Right ventricle myocardium superior (tissue), 1 donor: ENCODE results near the gene LGALSL. TPM values are rescaled to one million over a fixed set of nuclear protein-coding genes. Genes with fewer than 3 reads are reported as not detected.

ENCODE experiments used
- ATAC-seq: fragments of 200-7000 bp; cut with Tn5 transposase; one replicate; pipeline ENCODE4 v1.9.1; 2020; ENCODE audit warnings: mild to moderate bottlenecking; ENCODE audit not compliant: poor library complexity
- DNase-seq: peaks from one replicate; pipeline ENCODE4 v3.0.0-alpha.2; 2020
- intact Hi-C: fragments of 100-400 bp; cut with DNase I; formaldehyde crosslinking; loops from one replicate; pipeline ENCODE4 v1.11.2; 2022
- total RNA-seq: library from RNA; stranded (reverse); fragmentation: NEBNext Ultra II Directional; extraction: Animal tissue kit (Norgen Biotek cat#: 25700); gene quantifications from one replicate; pipeline ENCODE4 v1.2.1, GENCODE V29; 2021
- donor health status: DM: no; HTN: yes; CAD: no; lungs with severe emphysema.

Gene LGALSL
- total RNA-seq, 1 donor from 2014 or later: 4.2 TPM

DNA sequence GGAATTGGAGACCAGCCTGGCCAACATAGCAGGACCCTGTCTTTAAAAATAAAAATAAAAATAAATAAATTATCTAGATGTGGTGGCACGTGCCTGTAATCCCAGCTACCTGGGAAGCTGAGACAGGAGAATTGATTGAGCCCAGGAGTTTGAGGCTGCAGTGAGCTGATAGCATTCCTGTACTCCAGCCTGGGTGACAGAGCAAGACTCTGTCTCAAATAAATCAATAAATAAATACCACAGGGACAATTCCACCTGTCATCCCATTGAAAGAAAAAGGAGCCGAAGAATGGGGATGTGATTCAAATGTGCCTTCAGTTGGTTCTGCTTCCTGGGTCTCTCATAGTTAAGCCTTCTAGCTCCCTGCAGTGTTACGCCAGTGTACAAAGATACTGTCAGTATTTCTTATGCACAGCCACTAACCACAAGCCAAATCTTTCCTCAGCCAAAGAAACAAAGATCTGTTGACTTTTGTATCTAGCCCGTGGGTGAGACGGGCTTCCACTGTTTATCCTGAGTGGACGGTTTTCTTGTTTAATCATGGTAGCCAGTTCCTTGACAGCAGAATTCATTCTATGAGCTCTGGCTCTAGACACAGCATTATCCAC, 12.6 kb downstream of the LGALSL start:
- no peak for ATAC-seq
- intact Hi-C loops: no loop called here
- DNase-seq: no peak

DNA sequence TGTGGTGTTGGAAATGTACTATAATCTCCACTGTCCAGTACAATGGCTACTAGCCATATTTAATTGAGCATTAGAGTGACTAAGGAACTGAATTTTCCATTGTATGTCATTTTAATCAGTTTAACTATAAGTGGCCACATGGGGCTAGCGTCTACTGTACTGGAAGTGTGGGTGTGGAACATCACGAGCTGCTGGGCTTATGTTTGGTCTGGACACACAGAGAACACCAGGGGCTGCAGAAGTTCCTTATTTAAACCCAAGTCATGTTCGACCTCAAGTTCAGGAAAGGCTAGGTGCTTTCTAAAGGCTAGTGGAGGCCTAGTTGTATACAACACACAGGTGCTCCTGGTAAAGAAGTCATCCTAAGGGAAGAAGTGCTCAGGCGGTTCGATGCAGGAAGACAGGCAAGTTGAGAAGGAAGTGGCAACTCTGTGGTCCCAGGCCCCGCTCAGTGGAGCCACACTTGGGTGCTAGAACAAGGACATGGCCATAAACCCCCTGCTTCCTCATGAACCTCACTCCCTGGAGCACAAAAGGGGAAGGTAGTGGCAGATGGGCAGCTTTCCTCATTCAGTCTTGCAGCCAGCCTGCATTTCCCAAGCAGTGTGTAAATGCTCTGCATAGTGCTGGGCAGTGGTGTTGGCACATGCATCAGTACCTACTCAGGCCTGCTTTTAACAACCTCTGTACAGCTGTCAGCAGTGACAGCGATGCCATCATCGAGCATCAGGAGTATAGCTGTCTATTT, 13.3 kb downstream of the LGALSL start:
- intact Hi-C loops: no loop called here
- DNase-seq (peak; percentile 54), ATAC-seq (peak; percentile 63)

DNA sequence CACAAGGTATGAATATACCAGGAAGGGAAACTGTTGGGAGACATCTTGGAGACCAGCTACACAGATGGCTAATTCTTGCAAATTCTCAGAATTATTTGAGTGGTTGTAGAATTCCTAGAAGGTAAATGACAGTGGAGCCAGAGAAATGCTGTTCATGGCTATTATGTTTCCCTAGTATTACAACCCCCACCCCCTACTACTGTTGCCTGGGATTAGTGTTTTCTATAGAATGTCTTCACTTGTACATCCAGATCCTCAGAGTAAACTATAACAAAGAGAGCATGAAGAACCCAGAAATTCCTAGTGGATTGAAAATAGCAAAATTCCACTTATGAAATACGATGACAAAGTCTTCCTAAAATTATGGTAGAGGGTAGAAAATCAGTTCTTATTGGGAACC, 15.3 kb downstream of the LGALSL start:
- ATAC-seq: no peak
- DNase-seq: no peak
- intact Hi-C loops: no loop called here

DNA sequence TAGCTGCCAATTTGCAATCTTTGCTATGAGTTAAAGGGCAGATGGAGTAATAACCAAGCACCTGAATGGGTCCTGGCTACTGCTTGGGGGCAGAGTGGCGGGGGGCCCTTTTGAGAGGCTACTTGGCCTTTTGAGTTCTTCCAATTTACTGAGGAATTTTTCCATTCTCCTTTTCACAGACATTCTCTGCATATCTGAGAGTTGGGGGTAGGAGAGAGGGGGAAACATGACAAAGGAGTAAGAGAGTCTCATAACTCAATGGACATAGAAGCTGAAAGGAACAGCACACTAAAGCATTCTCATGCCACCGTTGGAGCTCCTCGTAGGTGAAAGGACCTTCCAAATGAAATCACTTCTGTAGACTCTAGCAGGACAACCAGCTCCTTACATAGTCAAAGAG, 16.1 kb downstream of the LGALSL start:
- ATAC-seq: no peak
- DNase-seq: no peak
- intact Hi-C loops: no loop called here

DNA sequence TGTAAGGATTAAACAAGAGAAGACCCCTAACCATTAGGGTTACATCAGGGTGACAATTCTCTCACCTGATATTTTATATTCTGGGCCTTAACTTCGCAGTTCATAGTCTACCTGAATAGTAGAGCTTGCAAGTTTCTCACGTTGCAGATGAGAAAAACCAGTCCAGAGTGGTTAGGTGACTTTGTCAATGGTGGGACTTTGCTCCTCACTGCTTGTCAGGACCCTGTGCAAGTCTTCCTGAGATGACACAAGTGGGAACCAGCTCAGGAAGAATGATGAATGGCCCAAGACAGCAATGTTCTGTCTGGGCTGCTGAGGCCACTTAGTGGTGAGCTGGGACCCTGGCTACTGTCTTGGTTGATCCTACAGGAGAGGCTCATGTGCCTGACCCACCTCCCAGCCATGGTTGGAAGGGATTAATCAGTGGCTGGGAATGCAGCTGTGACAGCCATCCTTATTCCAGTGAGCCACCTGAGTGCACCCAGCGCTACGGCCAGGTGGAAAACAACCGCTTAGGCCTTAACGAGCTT, 16.9 kb downstream of the LGALSL start:
- intact Hi-C loops: no loop called here
- ATAC-seq: no peak
- no peak for DNase-seq

DNA sequence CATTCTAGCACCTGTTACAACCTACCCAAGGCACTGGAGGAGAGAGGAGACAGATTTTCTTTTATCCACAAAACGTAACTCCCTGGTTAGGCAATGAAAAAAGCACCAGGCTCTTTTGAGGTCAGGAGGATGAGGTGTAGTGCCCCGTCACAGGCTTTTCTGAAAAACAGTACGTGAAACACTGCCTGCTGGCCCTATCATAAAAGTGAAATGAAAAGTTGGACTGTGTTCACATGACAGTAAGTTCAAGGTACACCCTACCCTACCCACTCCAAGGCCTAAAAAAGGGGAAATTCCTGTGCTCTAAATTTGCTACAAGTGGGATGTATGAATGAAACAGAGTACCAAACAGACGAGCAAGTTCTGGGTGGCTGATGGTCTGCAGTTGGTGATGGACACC, 17.6 kb downstream of the LGALSL start:
- no peak for ATAC-seq
- DNase-seq: no peak
- intact Hi-C loops: no loop called here

DNA sequence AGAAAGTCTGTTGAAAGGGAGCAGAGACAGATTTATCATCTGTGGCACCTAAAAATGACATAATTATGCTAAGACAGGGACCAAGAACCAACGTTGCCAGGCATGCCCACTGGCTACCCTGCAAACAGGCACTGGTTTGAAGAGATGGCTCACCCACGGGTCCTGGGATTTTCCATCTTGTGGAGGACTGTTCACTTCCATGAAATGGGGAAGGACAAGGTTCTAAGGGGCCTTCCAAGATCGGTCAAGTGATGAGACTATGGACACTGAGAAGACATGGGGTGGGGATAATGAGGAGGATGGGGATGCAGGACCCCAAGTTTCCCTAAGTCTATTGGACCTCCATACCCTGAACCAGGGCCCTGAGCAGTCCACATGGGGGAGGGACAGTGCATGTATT, 18.9 kb downstream of the LGALSL start:
- ATAC-seq (no peak), DNase-seq (no peak)
- intact Hi-C loops: no loop called here

DNA sequence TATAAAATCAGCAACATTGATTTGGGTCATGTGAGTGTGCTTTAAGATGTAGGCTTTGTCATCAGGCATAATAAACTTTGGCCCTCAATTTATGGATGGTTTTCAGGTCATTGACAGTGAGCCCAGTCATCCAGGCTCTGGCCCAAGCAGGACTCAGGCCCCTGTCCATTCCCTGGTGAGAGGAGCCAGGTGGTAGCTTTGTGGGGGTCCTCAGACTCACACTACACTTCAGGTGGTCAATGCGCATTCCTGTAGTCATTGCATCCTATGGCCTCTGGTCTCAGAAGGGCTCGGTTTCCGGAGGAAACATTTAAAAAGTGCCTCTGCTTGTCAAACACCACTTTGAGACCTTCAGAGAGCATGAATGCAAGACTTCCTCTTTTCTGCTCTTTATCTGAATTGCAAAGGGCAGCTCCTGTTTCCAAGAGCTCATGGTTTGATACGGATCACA, 20.2 kb downstream of the LGALSL start:
- intact Hi-C loops: no loop called here
- no peak for DNase-seq
- no peak for ATAC-seq

DNA sequence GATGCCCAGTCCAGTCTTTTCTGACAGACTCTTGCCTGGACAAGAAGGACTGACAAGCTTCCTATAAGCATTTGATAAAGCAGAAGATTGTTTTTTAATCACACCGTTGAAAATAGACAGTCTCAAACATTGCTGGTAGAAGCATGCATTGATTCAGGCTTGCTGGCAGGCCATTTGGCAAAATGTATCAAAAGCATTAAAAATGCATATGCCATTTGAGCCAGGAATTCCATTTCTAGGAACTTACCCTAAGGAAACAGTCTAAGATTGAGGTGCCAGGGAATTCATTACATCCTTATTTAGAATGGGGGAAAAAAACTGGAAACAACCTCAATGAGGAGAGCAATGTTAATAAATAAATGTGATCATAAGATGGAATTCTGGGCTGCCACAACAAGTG, 20.7 kb downstream of the LGALSL start:
- DNase-seq (no peak), ATAC-seq (no peak)
- intact Hi-C loops: no loop called here

DNA sequence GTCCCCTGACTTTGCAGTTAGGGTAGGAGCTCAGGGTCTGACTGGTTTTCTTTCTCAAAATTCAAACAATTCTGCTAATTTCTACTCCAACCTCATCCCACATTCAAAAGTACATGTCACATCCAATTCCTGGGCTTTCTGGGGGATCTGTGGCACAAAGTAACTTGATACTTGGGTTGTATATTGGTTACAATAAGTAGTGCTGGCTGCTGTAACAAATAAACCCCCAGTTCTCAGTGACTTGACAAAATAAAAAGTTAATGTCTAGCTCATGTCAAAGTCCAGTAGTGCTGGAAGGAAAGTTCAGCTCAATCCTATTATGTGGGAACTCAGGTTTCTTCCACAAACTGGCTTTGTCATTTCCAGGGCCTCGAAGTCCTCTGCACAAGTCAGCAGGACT, 23.1 kb downstream of the LGALSL start:
- ATAC-seq (no peak), DNase-seq (no peak)
- intact Hi-C loops: no loop called here

DNA sequence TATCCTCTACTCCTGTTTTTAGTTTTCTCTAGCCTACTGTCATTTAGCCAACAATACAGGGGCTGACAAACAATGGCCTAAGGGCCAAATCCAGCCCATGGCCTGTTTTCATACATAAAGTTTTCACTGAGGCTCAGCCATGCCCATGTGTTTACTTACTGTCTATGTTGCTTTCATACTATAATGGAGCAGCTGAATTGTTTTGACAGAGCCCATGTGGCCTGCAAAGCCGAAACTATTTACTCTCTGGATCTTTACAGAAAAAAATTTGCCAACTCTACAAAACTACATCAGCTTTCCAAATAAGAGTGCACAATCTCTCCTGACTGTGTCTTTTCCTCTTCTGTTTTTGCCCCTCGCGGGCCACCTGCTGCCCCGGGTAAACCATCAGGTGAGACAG, 24.0 kb downstream of the LGALSL start:
- ATAC-seq (no peak), DNase-seq (no peak)
- intact Hi-C loops: no loop called here

DNA sequence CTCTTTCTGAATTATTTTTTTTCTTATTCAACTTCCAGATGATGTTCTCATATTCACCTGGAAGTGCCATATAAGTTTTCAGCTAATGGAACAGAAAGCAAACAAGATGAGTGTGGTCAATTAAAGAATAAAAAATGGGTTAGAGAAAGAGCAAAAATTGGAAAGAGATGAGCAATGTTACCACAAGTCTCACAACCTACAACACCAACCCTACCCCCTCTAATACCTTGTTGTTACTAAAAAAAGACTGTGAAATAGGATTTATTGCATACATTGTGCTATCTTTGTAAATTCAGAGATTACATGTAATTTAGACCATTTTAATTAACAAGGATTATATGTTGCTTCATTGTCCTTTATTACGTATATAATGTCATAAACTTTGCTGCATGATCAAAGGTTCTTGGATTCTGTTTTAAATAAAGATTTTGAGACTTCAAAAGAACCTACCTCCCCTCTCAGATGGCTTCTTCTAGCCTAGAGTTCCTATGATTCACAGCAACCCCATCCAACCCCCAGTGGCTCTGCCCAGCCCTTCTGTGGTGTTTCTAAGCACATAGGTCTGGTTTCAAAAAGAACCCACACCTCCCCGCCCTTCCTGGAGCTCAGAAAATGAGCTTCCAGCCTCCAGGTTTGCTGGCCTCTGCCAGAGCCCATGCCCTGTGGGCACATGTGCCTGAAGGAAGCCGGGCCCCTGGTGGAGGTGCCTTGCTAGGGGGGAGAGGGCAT, 24.7 kb downstream of the LGALSL start:
- ATAC-seq (no peak), DNase-seq (no peak)
- intact Hi-C loops: no loop called here

DNA sequence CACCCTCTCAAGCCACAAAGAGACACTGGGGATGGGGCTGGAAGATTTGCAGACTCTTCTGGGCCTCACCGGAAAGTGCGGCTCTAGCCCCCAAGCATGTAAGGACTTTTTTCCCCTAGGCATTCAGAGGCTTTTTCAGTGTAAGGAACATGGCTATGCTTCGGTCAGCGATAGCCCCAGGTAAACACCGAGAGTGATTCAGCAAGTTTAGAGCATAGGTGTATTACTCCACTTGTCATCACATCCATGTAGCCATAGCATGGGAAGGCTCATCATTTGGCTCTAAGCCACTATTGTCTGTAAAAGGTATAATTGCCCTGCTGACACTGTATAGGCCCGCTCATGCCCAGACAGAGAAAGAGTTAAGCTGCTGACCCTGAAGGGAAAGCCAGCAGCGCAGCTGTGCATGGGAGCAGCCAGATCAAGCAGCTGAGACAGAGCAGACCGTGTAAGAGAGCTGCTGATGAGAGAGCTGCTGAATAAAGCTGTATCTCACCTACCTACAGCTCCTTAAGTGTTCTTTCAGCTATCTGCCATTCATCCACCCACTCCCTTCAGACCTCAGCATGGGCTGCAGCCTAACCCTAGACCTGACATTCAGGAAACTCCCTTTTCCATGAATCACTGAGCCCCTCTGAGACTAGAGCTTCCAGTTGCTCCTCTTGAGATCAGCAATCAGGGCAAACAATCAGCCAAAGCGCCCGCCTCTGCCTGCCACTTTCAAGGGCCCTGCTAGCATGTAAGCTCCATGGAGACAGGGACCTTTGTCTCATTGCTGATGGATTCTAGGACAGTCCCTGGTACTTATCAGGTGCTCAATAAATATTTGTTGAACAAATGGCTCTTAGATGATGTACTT, 25.5 kb downstream of the LGALSL start:
- no peak for ATAC-seq
- no peak for DNase-seq
- intact Hi-C loops: loop anchor here (10.0 kb wide), 1 partner anchor 435 kb away; no protein-coding TSS in a partner anchor

DNA sequence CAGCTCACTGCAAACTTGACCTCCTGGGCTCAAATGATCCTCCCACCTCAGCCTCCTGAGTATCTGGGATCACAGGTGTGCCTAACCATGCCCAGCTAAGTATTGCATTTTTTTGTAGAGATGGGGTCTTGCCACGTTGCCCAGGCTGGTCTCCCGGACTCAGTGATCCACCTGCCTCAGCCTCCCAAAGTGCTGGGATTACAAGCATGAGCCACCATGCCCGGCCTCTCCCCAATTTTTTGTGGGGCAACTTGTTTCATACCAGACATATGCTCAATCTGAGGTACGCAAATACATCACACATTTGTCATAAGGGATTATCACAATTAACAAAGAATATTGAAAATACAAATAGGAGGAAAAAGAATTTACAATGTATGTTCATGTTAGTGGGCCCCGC, 27.7 kb downstream of the LGALSL start:
- no peak for DNase-seq
- intact Hi-C loops: loop anchor here (10.0 kb wide), 1 partner anchor 437 kb away; no protein-coding TSS in a partner anchor
- ATAC-seq: no peak

DNA sequence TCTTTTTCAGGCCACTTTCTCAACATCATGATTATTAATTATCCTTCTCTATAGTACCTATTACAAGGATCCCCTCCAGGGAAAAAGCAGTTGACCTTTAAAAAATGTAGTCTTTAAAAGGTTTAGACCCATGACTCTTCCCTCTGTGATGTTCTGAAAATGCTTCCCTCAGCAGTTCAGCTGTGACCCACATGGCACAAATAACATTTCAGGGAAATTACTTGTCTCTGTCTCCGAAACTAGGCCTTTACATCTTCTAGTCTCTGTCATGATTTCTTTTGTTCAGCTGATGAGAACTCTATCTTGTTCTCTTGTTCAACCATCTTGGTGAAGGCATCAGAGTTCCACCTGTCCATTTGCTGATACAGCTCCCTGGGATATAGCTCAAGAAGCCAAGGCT, 28.3 kb downstream of the LGALSL start:
- ATAC-seq: no peak
- no peak for DNase-seq
- intact Hi-C loops: loop anchor here (10.0 kb wide), 1 partner anchor 437 kb away; no protein-coding TSS in a partner anchor

DNA sequence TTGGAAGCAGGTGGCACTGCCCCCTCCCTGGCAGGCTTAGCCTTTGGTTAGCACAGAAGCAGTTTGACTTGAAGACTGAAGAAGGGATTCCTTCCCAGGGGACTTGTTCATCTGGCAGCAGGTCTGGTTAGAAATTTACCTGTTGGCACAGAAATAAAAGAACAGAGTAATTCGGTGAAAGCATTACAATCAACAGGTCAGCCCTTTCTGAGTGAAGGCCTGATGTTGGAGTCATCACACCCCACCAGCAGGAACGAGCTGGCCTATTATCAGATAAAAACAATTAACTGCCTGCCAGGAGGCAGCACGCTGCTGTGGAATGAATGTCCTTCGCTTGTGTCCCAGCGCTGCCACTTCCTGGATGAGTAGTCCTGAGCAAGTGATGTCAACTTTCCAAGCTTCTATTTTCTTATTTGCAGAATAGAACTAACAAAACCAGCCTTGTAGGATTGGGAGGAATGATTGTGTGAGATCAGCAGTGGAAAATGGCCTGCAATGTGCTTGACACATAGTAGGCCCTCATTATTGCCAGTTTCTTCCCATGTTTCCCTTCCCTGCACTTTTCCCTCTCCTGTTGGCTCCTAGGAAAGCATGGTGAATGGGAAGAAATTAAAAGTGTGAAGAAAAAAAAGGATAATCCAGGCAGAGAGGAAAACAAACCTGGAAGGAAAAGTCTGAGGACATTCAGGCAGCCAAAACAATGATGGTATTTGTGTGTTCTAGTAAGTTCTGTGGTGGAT, 29.0 kb downstream of the LGALSL start:
- intact Hi-C loops: loop anchor here (10.0 kb wide), 1 partner anchor 438 kb away; no protein-coding TSS in a partner anchor
- no peak for DNase-seq
- ATAC-seq: no peak

DNA sequence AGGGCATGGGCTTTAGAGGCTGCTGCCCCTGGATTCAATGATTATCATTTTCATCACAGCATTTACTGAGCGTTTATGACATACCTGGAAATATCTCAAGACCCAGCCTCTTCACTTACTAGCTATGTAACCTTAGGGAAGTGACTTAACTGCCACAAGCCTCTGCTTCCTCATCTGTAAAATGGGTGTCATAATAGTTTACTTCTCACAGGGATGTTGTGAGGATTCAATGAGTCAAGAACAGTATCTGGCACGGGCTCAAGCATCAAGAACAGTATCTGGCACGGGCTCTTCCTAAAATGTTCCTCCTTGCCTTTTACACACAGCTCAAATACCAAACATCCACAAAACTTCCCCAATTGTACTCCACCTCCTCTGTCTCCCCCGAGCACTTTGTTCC, 31.4 kb downstream of the LGALSL start:
- DNase-seq (no peak), ATAC-seq (no peak)
- intact Hi-C loops: loop anchor here (10.0 kb wide), 1 partner anchor 441 kb away; no protein-coding TSS in a partner anchor

DNA sequence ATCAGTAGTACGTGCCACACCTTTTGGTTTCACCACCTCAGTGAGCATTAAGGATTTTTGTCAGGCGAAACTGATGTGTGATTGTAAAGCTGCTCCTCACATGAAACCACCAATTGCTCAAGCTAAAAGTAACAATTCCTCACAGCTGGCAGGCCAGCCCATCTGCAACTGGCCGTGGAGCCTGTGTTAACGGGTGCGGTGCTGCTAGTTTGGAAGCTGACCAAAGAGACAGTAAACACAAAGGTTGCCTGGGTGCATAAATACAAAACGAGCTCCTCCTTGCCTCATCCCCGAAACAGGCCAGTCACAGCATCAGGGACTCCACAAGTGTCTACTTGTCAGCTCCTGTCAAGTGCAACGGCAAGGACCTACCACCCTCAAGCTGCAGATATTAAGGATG, 32.0 kb downstream of the LGALSL start:
- ATAC-seq: peak; percentile 79
- intact Hi-C loops: loop anchor here (10.0 kb wide), 1 partner anchor 441 kb away; no protein-coding TSS in a partner anchor
- DNase-seq: peak; percentile 54
